ENCODE results near the gene MARS1.

GRCh38 chr12:57521525-57522010, 33.7 kb downstream of the MARS1 start:
- no peak; the same call in 1 of the 2 replicates for TF ChIP-seq CTCF (IDR thresholded peaks at IDR 0.05)
- TF ChIP-seq POLR2AphosphoS5 (IDR thresholded peaks at IDR 0.05; ENCODE audit: low read depth, low read length): no peak
- TF ChIP-seq SIN3A (IDR thresholded peaks at IDR 0.05; ENCODE audit: borderline replicate concordance, insufficient read depth, low read depth, low read length): no peak
